Measurements from ENCODE around the gene COBL. TPM values are rescaled to one million over a fixed set of nuclear protein-coding genes. Genes with fewer than 3 reads are reported as not detected.
A peak's percentile ranks its signal among the peaks of the same experiment; 100 is the strongest.

COBL gene
- total and polyA plus RNA-seq, 2 of the 8 experiments (the other 6 are each of a cell fraction or from before 2014, with no cell fraction given): 13.8 to 40.4 TPM

GRCh38 chr7:51274955-51275354 is 41.7 kb downstream of the COBL start:
- no peaks in the 10 kb centered on the region for H3K9me3 ChIP-seq (ENCODE audit: insufficient read depth in 2 of 2, low read depth in 1 of 2, low read length in 1 of 2)
- no peak overlapping the region for H3K4me3 ChIP-seq (ENCODE audit: extremely low read depth in 1 of 4, insufficient read depth in 2 of 4, low read depth in 3 of 4, low read length in 4 of 4)
- no peaks in the 10 kb centered on the region for H3K27me3 ChIP-seq (replicated peaks in 1 of 4; ENCODE audit: control insufficient read depth in 3 of 4, extremely low read depth in 1 of 4, insufficient read depth in 3 of 4, low read length in 3 of 4)
- POLR2A ChIA-PET (ENCODE audit: partially characterized antibody): interaction anchor here (1.6 kb wide), 1 partner anchor 52 kb away, joined by 6 read pairs; no protein-coding TSS in a partner anchor
- CTCF ChIA-PET (ENCODE audit: partially characterized antibody): interaction anchor here (1.1 to 2.1 kb wide), 3 partner anchors 30 to 92 kb away, joined by 3 to 16 read pairs (median 7); no protein-coding TSS in a partner anchor
- FAIRE-seq (no peak), DNase-seq (ENCODE audit: low read depth in 1 of 2, low spot score in 2 of 2) (no peak)
- no peak overlapping the region for H3K23ac ChIP-seq (ENCODE audit: insufficient read length)
- no peak for TF ChIP-seq POU5F1 (IDR thresholded peaks at IDR 0.05; ENCODE audit: low read depth, low read length)
- no peak for TF ChIP-seq MAFK (IDR thresholded peaks at IDR 0.05; ENCODE audit: low read depth, low read length)
- no peak for TF ChIP-seq JUN (IDR thresholded peaks at IDR 0.05; ENCODE audit: low read depth, low read length)
- TF ChIP-seq SAP30 (IDR thresholded peaks at IDR 0.05; ENCODE audit: insufficient read depth, insufficient replicate concordance, low read length): no peak
- H3K79me2 ChIP-seq (ENCODE audit: control insufficient read depth in 1 of 2, insufficient read depth in 2 of 2, low read length in 2 of 2): peaks cover 0 to 82% of the 10 kb centered on the region in 2 experiments; a peak in 3 of 4 replicates
- H3K4me1 ChIP-seq (replicated peaks in 1 of 4; ENCODE audit: control insufficient read depth in 3 of 4, insufficient read depth in 4 of 4, low read length in 3 of 4): peaks cover 0 to 6% (median under 1%) of the 10 kb centered on the region in 4 experiments; a peak in 5 of 7 replicates
- H3K4me2 ChIP-seq (ENCODE audit: insufficient read depth in 1 of 2, low read depth in 2 of 2, low read length in 2 of 2): no peak overlapping the region
- no peak overlapping the region for H4K8ac ChIP-seq (ENCODE audit: extremely low read depth, insufficient read depth, low read length)
- H4K5ac ChIP-seq (ENCODE audit: insufficient read length, low read depth, low read length): no peak overlapping the region
- no peak overlapping the region for H2BK5ac ChIP-seq (ENCODE audit: low read depth, low read length)
- no peak overlapping the region for H2BK120ac ChIP-seq (replicated peaks; ENCODE audit: low read depth, low read length)
- 94% methylated on average over 7 of the region's 7 CpGs; no CpG with 5 or more reads in 1 of the 2 experiments for WGBS, 2 experiments (ENCODE audit: extremely low coverage in 1 of 2, insufficient coverage in 1 of 2, insufficient read length in 1 of 2, insufficient replicate concordance in 2 of 2, low coverage in 1 of 2, low lambda C conversion rate in 2 of 2, missing lambda C conversion rate in 1 of 2)
- H4K91ac ChIP-seq (replicated peaks; ENCODE audit: insufficient read length, low read length): no peak overlapping the region
- H2BK12ac ChIP-seq (ENCODE audit: low read depth, low read length): no peak overlapping the region
- no peaks in the 10 kb centered on the region for H3K36me3 ChIP-seq (ENCODE audit: control insufficient read depth in 2 of 4, insufficient read depth in 4 of 4, low read length in 3 of 4)
- peaks cover 19% of the 10 kb centered on the region for H3K79me1 ChIP-seq (ENCODE audit: low read depth, low read length)
- H2AFZ ChIP-seq (ENCODE audit: low read length): no peak overlapping the region
- H3K18ac ChIP-seq (ENCODE audit: extremely low read depth, low read length): no peak overlapping the region
- H3K56ac ChIP-seq (replicated peaks; ENCODE audit: insufficient read length, low read depth, low read length): no peak overlapping the region
- peak overlapping the region; percentile 30; the same call in 1 of the 2 replicates for H2AK5ac ChIP-seq (ENCODE audit: low read depth, low read length)
- H3K23me2 ChIP-seq (ENCODE audit: low read depth, low read length): no peaks in the 10 kb centered on the region
- H3K27ac ChIP-seq (ENCODE audit: low read depth, low read length): no peak overlapping the region
- H3K4ac ChIP-seq (replicated peaks; ENCODE audit: insufficient read length, low read depth, low read length): no peak overlapping the region
- no peak overlapping the region for H3K14ac ChIP-seq (ENCODE audit: insufficient read length)
- H3K9ac ChIP-seq (replicated peaks in 1 of 4; ENCODE audit: extremely low read depth in 1 of 4, low read depth in 3 of 4, low read length in 3 of 4): no peak overlapping the region; a peak in 1 of 7 replicates
- peaks cover 3 to 15% of the 10 kb centered on the region in 2 experiments for H4K20me1 ChIP-seq (replicated peaks in 1 of 2; ENCODE audit: control insufficient read depth in 1 of 2, insufficient read depth in 2 of 2, low read length in 2 of 2)
- H2BK20ac ChIP-seq (ENCODE audit: low read length): no peak overlapping the region
- H2BK15ac ChIP-seq (ENCODE audit: low read length): no peak overlapping the region; the same call in 1 of the 2 replicates
